ENCODE measurements around the gene TLR10.
A peak's percentile ranks its signal among the peaks of the same experiment; 100 is the strongest.
"Not testable (repeated sequence)": the region's sequence is repeated elsewhere in the genome, so short reads cannot be mapped to it uniquely, and the experiment has no call there.

Gene TLR10

GRCh38 chr4:38782452-38783108 is at the start of gene TLR10:
TLR10 (minus strand) TSS chr4:38782990; CDS start chr4:38775590, 7,400 bp downstream.
- DNase-seq: peak; percentile 59 to 80

GRCh38 chr4:38832206-38832605 is 49.4 kb upstream of the TLR10 start:
- no peak for DNase-seq

- no peak for DNase-seq
These were observed 48.9 kb upstream of the TLR10 start for GRCh38 chr4:38831653-38832052.

GRCh38 chr4:38829237-38829636 is 46.4 kb upstream of the TLR10 start:
- DNase-seq: no peak

- no peak for DNase-seq
These were observed 41.0 kb upstream of the TLR10 start for GRCh38 chr4:38823766-38824165.

- DNase-seq: no peak
These were observed 40.0 kb upstream of the TLR10 start for GRCh38 chr4:38822748-38823303.

- DNase-seq: no peak
These were observed 38.9 kb upstream of the TLR10 start for GRCh38 chr4:38821739-38822138.

GRCh38 chr4:38820329-38821061 is 37.7 kb upstream of the TLR10 start:
- DNase-seq: no peak

GRCh38 chr4:38819569-38819968 is 36.8 kb upstream of the TLR10 start:
- no peak for DNase-seq

GRCh38 chr4:38818441-38818976 is 35.7 kb upstream of the TLR10 start:
- DNase-seq: no peak

- peak; percentile 47 to 67 for DNase-seq
These were observed 33.3 kb upstream of the TLR10 start for GRCh38 chr4:38815885-38816782.

GRCh38 chr4:38814386-38814785 is 31.6 kb upstream of the TLR10 start:
- no peak for DNase-seq

GRCh38 chr4:38811297-38811696 is 28.5 kb upstream of the TLR10 start:
- DNase-seq: no peak

GRCh38 chr4:38807462-38807861 is 24.7 kb upstream of the TLR10 start:
- DNase-seq: not testable (repeated sequence)

GRCh38 chr4:38806251-38806650 is 23.5 kb upstream of the TLR10 start:
- DNase-seq: not testable (repeated sequence)

GRCh38 chr4:38805530-38806145 is 22.8 kb upstream of the TLR10 start:
- DNase-seq: peak; percentile 86 to 87

- peak; percentile 69 to 73 for DNase-seq
These were observed 22.0 kb upstream of the TLR10 start, which contains the start of gene TLR1 for GRCh38 chr4:38804654-38805295. TLR1 (minus strand) TSS chr4:38804791; CDS start chr4:38798831, 5,960 bp downstream.

GRCh38 chr4:38803833-38804653 is 21.3 kb upstream of the TLR10 start:
- DNase-seq: no peak

GRCh38 chr4:38802561-38803355 is 20.0 kb upstream of the TLR10 start:
- no peak for DNase-seq

GRCh38 chr4:38800961-38801450 is 18.2 kb upstream of the TLR10 start:
- DNase-seq: no peak

All from Kasumi-1 (cell line).